GM21515 (cell line): Measurements from ENCODE around the gene INTS6L.
"Not testable (repeated sequence)": the region's sequence is repeated elsewhere in the genome, so short reads cannot be mapped to it uniquely, and the experiment has no call there.

Experiments
- ATAC-seq: cut with Tn5 transposase; IDR thresholded peaks from one replicate; pipeline ENCODE4 v1.9.1; 2021; ENCODE audit not compliant: unreplicated experiment

INTS6L gene

GRCh38 chrX:135522132-135522530, 1.7 kb downstream of the INTS6L start:
- ATAC-seq: no peak

- ATAC-seq: no peak
Observed at GRCh38 chrX:135522878-135523693, 2.6 kb downstream of the INTS6L start.

- no peak for ATAC-seq
Observed at GRCh38 chrX:135528254-135528653, 7.8 kb downstream of the INTS6L start.

- no peak for ATAC-seq
Observed at GRCh38 chrX:135528756-135529155, 8.3 kb downstream of the INTS6L start.

GRCh38 chrX:135530097-135530496, 9.6 kb downstream of the INTS6L start:
- ATAC-seq: no peak

- no peak for ATAC-seq
Observed at GRCh38 chrX:135531813-135532212, 11.4 kb downstream of the INTS6L start.

GRCh38 chrX:135535077-135535940, 14.8 kb downstream of the INTS6L start:
- no peak for ATAC-seq

GRCh38 chrX:135536877-135537276, 16.4 kb downstream of the INTS6L start:
- no peak for ATAC-seq

- no peak for ATAC-seq
Observed at GRCh38 chrX:135541351-135541750, 20.9 kb downstream of the INTS6L start.

- no peak for ATAC-seq
Observed at GRCh38 chrX:135543172-135543571, 22.7 kb downstream of the INTS6L start.

- peak; percentile 5 for ATAC-seq
Observed at GRCh38 chrX:135543924-135544323, 23.5 kb downstream of the INTS6L start.

- peak; percentile 81 for ATAC-seq
Observed at GRCh38 chrX:135544338-135544948, 24.0 kb downstream of the INTS6L start.

- no peak for ATAC-seq
Observed at GRCh38 chrX:135547767-135548166, 27.3 kb downstream of the INTS6L start.

GRCh38 chrX:135549519-135549918, 29.1 kb downstream of the INTS6L start:
- ATAC-seq: no peak

- peak; percentile 54 for ATAC-seq
Observed at GRCh38 chrX:135556055-135556454, 35.6 kb downstream of the INTS6L start.

GRCh38 chrX:135557344-135557743, 36.9 kb downstream of the INTS6L start:
- ATAC-seq: no peak

- no peak for ATAC-seq
Observed at GRCh38 chrX:135572436-135572835, 52.0 kb downstream of the INTS6L start.

- no peak for ATAC-seq
Observed at GRCh38 chrX:135581496-135581895, 61.0 kb downstream of the INTS6L start.

- no peak for ATAC-seq
Observed at GRCh38 chrX:135585153-135585552, 64.7 kb downstream of the INTS6L start.

GRCh38 chrX:135591871-135592270, 71.4 kb downstream of the INTS6L start:
- no peak for ATAC-seq

GRCh38 chrX:135594049-135594448, 73.6 kb downstream of the INTS6L start:
- ATAC-seq: not testable (repeated sequence)

GRCh38 chrX:135594453-135594852, 74.0 kb downstream of the INTS6L start:
- ATAC-seq: not testable (repeated sequence)
